Measurements from ENCODE around the gene CACNB2.
"Not testable (repeated sequence)": the region's sequence is repeated elsewhere in the genome, so short reads cannot be mapped to it uniquely, and the experiment has no call there.

Gene CACNB2

GRCh38 chr10:18586637-18587036 lies 446.4 kb downstream of the CACNB2 start:
- not testable (repeated sequence) for H3K27me3 Mint-ChIP-seq, H3K9me3 Mint-ChIP-seq, H3K27ac Mint-ChIP-seq, H3K4me3 Mint-ChIP-seq, DNase-seq
- peaks cover 15% of the 10 kb centered on the region for H3K4me1 Mint-ChIP-seq (ENCODE audit: low read depth)
- H3K36me3 Mint-ChIP-seq (ENCODE audit: low read depth) = peaks cover 98% of the 10 kb centered on the region

- H3K4me3 Mint-ChIP-seq; DNase-seq; H3K27me3 Mint-ChIP-seq; H3K27ac Mint-ChIP-seq; H3K4me1 Mint-ChIP-seq (ENCODE audit: low read depth); H3K9me3 Mint-ChIP-seq: not testable (repeated sequence)
- peaks cover 92% of the 10 kb centered on the region for H3K36me3 Mint-ChIP-seq (ENCODE audit: low read depth)
Observed at GRCh38 chr10:18591141-18591540, 450.9 kb downstream of the CACNB2 start.

Data from activated T-cell treated with anti-CD3 and anti-CD28 coated beads, Interleukin-2, amount 50 U/mL, for 24 hours (primary cell).